Activated CD4-positive, alpha-beta T cell treated with anti-CD3 and anti-CD28 coated beads, Interleukin-10, Interleukin-2, amounts not matched to agents 100 ng/mL and 50 ng/mL, durations not matched to agents 16 hours and 8 hours (primary cell): ENCODE measurements around the gene COL25A1.
A peak's percentile ranks its signal among the peaks of the same experiment; 100 is the strongest.
"Not testable (repeated sequence)": the region's sequence is repeated elsewhere in the genome, so short reads cannot be mapped to it uniquely, and the experiment has no call there.

Source experiments
- DNase-seq: peaks from one replicate; pipeline ENCODE4 v3.0.0-alpha.2; 2020

The COL25A1 gene

GRCh38 chr4:109007976-109008375 lies 294.5 kb downstream of the COL25A1 start:
- no peak for DNase-seq

GRCh38 chr4:109005523-109005922 lies 296.9 kb downstream of the COL25A1 start:
- no peak for DNase-seq

- no peak for DNase-seq
Measured at GRCh38 chr4:109004418-109004817, 298.0 kb downstream of the COL25A1 start.

GRCh38 chr4:109003964-109004363 lies 298.5 kb downstream of the COL25A1 start:
- DNase-seq, result no peak

DNA sequence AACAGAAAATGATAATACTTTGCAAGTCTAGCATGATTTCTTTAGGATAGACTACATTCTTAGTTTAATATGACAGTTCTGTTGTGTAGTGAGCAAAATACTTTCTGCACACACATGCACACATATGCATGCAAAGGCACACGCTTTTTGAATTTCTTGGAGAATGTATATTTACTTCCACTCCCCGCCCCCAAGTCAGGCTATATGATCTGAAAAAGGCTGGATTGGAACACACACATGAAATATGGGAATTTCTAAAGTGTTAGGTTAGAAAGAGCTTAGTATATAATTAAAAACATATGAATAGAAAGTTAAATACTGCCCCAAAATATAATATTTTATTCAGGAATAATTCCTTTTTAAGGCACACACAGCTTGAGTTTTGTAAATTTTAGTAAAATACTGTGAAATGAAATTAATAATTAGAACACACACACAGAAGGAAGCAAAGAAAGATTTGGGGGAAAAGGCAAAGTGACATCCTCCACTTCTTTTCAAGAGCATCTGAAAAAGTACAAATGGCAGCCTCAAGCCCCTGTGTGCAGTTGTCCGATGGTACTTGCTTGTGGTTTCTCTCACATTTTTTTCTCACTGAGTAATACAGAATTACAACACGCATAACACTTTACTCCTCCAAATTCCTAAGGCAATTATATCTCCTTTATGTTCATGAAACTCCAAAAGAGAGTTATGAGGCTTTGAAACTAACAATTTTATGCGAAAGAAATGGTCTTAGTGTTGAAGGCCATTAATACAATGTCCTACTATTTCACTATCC lies 310.7 kb downstream of the COL25A1 start:
- DNase-seq, result no peak

DNA sequence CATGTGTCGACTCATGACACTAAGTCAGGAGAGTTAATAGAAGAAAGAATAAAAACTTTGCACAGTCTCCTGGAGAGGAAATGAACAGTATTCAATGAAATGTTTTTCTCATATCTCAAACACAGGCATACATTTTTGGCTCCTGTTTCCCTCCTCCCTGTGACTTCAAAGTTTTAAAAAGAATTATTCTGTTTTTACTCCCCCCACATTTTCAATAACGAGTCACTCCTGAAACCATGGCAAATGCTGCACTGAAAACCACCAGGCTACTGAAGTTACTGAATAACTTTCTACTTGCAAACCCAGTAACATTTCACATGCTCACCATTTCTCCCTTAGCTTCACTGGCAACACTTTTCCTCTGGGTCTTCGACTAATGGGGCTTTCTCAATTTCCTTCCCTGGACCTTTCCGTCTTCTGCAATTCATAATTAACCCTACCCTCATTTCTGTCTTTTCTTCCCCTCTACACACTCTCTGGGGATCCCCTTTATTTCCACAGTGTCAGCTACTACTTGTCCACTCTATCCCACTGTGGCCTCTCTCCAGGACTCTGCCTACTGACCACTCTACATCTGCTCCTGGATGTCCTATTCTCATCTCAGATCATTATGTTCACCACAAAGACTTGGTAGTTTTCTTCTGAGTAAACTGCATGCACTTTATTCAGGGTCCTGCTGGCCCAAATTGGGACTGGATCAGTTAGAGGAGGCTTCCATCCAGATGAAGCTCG lies 313.8 kb downstream of the COL25A1 start:
- peak; percentile 11 for DNase-seq

- DNase-seq, result not testable (repeated sequence)
Measured at GRCh38 chr4:108984495-108984894, 318.0 kb downstream of the COL25A1 start.

- DNase-seq, result no peak
Measured at GRCh38 chr4:108982402-108983185, 319.9 kb downstream of the COL25A1 start.

GRCh38 chr4:108980455-108981239 lies 321.8 kb downstream of the COL25A1 start:
- DNase-seq, result peak; percentile 22

GRCh38 chr4:108979759-108980158 lies 322.7 kb downstream of the COL25A1 start:
- DNase-seq, result no peak

DNA sequence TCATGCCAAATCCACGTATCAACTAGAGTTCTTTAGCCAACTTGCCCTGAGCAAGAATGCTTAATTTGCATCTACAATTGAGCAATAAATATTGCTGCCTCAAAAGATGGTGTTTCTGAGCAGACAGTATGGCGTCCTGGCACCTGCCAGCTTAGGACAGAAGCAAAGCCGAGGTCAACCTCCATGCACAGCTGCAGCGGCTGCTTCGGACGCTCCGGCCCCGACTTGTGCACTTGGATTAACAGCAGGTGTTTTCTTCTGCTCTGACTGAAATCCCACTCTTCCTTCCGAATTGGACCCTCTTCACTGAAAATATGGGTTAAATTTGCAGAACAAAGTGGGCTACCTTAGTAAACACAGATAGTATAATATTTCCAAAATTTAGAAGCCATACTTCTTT lies 324.4 kb downstream of the COL25A1 start:
- DNase-seq, result no peak

DNA sequence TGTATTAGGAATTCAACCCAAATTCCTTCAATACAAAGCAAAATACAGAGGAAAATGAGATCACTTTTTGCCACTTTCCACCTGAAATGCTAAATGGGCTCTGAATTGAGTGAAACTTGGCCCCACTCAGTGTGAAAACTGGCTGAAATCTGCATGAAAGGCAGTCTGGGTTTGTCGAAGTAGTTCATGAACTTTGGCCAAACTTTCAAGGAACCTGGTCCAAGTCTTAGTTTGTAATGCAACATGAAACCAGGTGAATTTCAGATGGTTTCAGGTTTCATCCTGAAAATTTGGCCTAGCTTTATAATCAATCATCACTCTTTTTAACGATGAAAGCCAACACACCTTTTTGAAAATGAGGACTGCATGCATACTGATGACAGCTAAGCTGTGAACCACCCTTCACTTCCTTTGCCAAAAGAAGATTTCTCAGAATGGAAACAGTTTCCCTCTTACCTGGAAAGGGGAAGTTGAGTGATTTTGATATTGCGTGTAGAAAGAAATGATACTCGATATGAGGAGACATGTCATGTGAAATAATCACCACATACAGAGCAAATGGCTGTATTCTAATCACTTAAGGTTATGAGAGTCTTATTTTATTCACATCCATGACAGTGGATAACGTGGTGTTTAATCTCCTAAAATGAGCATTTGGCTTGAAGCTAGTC lies 329.7 kb downstream of the COL25A1 start:
- DNase-seq, result peak; percentile 82

DNA sequence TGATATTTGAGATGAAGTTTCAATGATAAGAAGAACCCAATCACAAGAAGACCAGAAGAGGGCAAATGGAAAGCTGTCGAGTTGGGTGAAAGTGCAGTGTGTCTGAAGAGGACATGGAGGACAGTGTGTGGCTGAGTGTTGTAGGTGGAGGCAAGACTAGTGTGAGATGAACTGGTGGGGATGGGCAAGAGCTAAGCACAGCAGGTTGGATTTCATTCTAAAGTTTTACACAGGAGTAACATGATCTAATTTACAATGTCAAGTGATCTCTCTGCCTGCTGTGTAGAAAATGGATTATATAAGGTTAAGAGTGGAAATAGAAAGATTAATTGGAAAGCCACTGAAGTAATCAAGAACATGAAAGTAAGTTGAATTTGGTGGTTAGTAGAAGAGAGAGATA lies 331.0 kb downstream of the COL25A1 start:
- DNase-seq, result no peak

DNA sequence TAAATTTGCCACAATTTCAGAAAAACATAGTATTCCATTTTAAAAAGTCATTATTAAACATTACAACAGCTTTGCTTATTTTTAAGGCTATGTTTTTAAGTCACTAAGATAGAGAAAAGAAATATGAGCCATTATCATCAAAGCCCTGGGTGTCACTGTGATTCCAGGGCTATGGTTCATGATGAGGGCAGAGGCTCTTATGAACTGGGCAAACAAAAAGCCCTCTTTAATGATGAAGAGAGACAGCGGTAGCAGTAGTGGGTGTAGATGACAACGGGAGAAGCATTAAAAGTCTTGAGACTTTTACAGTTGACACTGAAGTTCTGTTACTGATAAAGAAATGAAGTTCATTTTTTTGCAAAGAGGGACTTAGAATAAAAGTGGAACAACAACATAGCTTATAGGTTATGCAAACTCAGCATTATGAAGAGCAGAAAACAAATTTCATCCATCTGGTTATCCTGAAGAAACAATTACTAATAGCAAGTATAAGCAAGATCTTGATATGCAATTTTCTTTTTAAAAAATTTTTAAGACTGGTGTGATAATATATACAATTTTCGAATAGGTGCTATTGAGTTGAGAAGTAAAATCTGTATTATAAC lies 336.9 kb downstream of the COL25A1 start:
- no peak for DNase-seq

DNA sequence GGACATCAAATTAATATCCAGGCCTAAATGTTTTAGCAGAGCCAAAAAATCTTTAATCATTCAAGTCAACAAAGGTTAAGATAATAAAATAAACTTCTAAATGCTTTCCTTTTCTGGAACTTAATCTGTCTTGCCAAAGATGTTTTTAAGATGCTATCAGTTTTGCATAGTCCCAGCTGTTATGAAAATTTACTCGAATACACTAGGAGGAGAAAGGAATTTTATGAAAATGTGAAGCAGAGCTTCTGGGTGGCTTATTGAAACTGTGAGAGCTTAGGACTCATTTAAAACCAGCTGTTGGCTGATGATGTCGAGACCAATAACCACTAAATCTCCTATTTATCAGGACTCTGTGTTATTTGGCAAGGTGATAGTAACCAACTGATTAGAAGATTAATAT lies 337.4 kb downstream of the COL25A1 start:
- no peak for DNase-seq

DNA sequence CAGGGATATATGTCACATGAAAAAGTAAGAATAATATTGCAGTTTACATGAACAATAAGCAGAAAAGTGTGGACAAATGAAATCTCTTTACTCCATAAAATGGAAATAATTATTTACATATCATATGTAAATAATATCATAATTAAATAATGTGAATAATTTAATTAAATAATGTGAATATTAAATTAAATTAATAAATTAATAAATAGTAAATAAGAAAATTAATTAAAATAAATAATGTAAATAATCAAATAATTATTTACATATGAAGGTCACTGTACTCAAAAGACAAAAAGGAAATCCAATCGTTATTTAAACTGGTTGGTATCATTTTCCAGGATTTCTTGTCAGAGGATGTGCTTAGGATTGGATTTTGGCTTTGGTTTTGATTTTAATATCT lies 338.5 kb downstream of the COL25A1 start:
- DNase-seq, result no peak

DNA sequence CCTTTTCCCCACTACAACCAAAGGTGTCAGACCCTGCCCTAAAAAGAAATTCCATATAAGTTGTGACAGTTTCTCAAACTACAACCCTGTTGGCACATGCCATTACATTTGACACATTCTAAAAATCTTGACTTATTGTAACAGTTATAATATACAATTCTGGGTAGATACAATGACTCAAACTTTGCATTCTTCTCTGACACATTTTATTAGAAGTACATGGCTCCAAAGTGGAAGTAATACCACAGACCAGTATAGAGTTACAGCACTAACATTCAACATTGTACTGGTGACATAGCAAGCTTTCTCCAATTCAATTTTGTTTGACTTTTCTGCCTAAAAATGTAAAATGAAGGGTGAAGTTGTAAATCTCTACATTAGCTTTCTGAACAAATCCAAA lies 343.0 kb downstream of the COL25A1 start:
- no peak for DNase-seq

DNA sequence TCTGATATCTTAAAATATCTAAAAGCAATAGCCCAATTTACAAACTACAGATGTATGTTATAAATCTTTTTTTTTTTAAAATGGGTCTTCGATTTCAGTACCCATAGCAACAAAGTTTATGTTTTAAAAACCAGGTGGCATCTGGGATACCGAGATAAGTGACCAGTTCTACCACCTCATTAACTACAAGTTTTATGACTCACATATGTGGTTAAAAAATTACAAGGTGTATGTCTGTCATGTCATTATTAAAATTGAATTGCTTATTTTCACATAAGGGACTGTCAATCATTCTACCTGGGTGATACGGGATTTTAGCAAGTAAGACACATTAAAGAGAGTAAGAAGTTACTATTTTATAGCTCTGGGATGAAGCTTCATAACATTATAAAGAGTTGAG lies 347.6 kb downstream of the COL25A1 start:
- DNase-seq, result no peak

GRCh38 chr4:108953941-108954340 lies 348.5 kb downstream of the COL25A1 start:
- no peak for DNase-seq

GRCh38 chr4:108950158-108950915 lies 352.1 kb downstream of the COL25A1 start:
- DNase-seq, result no peak

DNA sequence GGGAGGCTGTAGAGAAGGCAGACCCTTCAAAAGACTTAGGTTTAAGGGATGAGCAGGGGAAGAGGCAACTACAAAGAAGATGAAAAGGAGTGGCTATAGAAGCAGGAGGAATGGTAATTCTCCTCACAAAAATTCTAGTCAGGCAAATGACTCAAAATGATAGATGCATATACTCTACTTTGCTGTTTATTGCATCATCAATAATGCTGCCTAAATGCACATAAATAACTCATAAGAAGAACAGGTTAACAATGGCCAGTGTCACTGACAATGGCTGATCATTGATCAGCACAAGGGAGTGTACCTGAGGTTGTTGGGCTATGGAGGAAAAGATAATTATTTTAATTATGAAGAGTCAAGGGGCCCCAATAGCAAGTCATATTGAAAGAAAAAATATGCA lies 354.9 kb downstream of the COL25A1 start:
- peak; percentile 5 for DNase-seq
